OCI-LY3 (cell line): ENCODE measurements around the gene B3GLCT.

Experiments used
- H2AFZ ChIP-seq: fragments of 200-600, 300-600 bp; shearing (Covaris generic); 2 replicates; pipeline ENCODE4 v1.6.0; 2014; ENCODE audit warnings: antibody characterized with exemption, low read depth, low read length
- H3K27ac ChIP-seq: fragments of 200-600, 300-600 bp; sonication (generic); 2 replicates; pipeline ENCODE4 v1.5.1; 2014; ENCODE audit warnings: mild to moderate bottlenecking, low read length, moderate library complexity, mixed read lengths
- H3K27me3 ChIP-seq: fragments of 200-600, 300-600 bp; sonication (generic); 2 replicates; pipeline ENCODE4 v1.6.1; 2014; ENCODE audit warnings: low read depth, low read length, mixed read lengths
- H3K36me3 ChIP-seq: fragments of 200-600, 300-600 bp; sonication (generic); replicated peaks from 2 replicates; pipeline ENCODE3; 2014; ENCODE audit warnings: low read depth, low read length, mixed read lengths
- H3K4me1 ChIP-seq: fragments of 300-600, 200-600 bp; sonication (generic); 2 replicates; pipeline ENCODE4 v1.6.1; 2014; ENCODE audit warnings: low read length, mixed read lengths
- H3K4me2 ChIP-seq: fragments of 200-600, 300-600 bp; sonication (generic); 2 replicates; pipeline ENCODE4 v1.6.1; 2014; ENCODE audit warnings: low read length, mixed read lengths
- H3K4me3 ChIP-seq: fragments of 300-600, 200-600 bp; sonication (generic); 2 replicates; pipeline ENCODE4 v1.5.1; 2014; ENCODE audit warnings: antibody characterized with exemption, mild to moderate bottlenecking, low read length, moderate library complexity
- H3K79me2 ChIP-seq: fragments of 300-600, 200-600 bp; shearing (Covaris generic); 2 replicates; pipeline ENCODE4 v1.6.1; 2014; ENCODE audit warnings: mild to moderate bottlenecking, low read length, mixed read lengths
- H3K9ac ChIP-seq: fragments of 300-600, 200-600 bp; shearing (Covaris generic); 2 replicates; pipeline ENCODE4 v1.6.0; 2014; ENCODE audit warnings: mild to moderate bottlenecking, low read length, moderate library complexity
- H3K9me3 ChIP-seq: fragments of 200-600, 300-600 bp; shearing (Covaris generic); 2 replicates; pipeline ENCODE4 v1.6.1; 2014; ENCODE audit warnings: low read length, mixed read lengths; ENCODE audit not compliant: insufficient read depth
- H4K20me1 ChIP-seq: fragments of 200-600, 300-600 bp; sonication (generic); 2 replicates; pipeline ENCODE4 v1.6.1; 2016; ENCODE audit warnings: low read length, mixed read lengths; ENCODE audit not compliant: insufficient read depth
- CTCF ChIP-seq: fragments of 200-600, 300-600 bp; sonication (generic); IDR thresholded peaks from 2 replicates; pipeline ENCODE4 v1.5.1; 2014; ENCODE audit warnings: antibody characterized with exemption, low read length, low read depth
- EZH2phosphoT487 ChIP-seq: fragments of 200-600 bp; shearing (Covaris generic); IDR thresholded peaks from 2 replicates; pipeline ENCODE4 v1.6.1; 2018; ENCODE audit warnings: antibody characterized with exemption, mixed run types, low read depth

The B3GLCT gene

GRCh38 chr13:31192306-31192705 is 7.5 kb upstream of the B3GLCT start:
- TF ChIP-seq CTCF (no peak), EZH2phosphoT487 (no peak)
- H3K27ac ChIP-seq, result no peak overlapping the region
- H3K4me2 ChIP-seq, result no peak overlapping the region
- H3K4me3 ChIP-seq, result no peak overlapping the region
- no peaks in the 10 kb centered on the region for H3K4me1 ChIP-seq
- H4K20me1 ChIP-seq, result no peaks in the 10 kb centered on the region
- H2AFZ ChIP-seq, result no peak overlapping the region
- H3K27me3 ChIP-seq, result peaks cover 52% of the 10 kb centered on the region
- H3K36me3 ChIP-seq, result no peaks in the 10 kb centered on the region
- no peaks in the 10 kb centered on the region for H3K9me3 ChIP-seq
- H3K79me2 ChIP-seq, result no peaks in the 10 kb centered on the region
- H3K9ac ChIP-seq, result no peak overlapping the region

GRCh38 chr13:31195616-31196015 is 4.2 kb upstream of the B3GLCT start:
- Histone ChIP-seq H3K36me3 (no peaks in the 10 kb centered on the region), H3K27me3 (peaks cover 43% of the 10 kb centered on the region), H3K4me3 (no peak overlapping the region), H3K4me1 (peaks cover 3% of the 10 kb centered on the region), H2AFZ (no peak overlapping the region), H3K9me3 (no peaks in the 10 kb centered on the region), H3K4me2 (no peak overlapping the region), H4K20me1 (no peaks in the 10 kb centered on the region), H3K27ac (no peak overlapping the region), H3K9ac (no peak overlapping the region), H3K79me2 (no peaks in the 10 kb centered on the region)
- TF ChIP-seq CTCF, result no peak
- no peak for TF ChIP-seq EZH2phosphoT487

- H3K4me1 ChIP-seq, result peaks cover 13% of the 10 kb centered on the region
- H3K27me3 ChIP-seq, result peaks cover 29% of the 10 kb centered on the region
- H3K4me3 ChIP-seq, result no peak overlapping the region
- no peak overlapping the region for H2AFZ ChIP-seq
- no peaks in the 10 kb centered on the region for H3K9me3 ChIP-seq
- no peaks in the 10 kb centered on the region for H3K79me2 ChIP-seq
- TF ChIP-seq EZH2phosphoT487 (no peak), CTCF (no peak)
- no peaks in the 10 kb centered on the region for H4K20me1 ChIP-seq
- no peaks in the 10 kb centered on the region for H3K36me3 ChIP-seq
- no peak overlapping the region for H3K9ac ChIP-seq
- H3K27ac ChIP-seq, result no peak overlapping the region
- no peak overlapping the region for H3K4me2 ChIP-seq
Observed at GRCh38 chr13:31196992-31197391, 2.8 kb upstream of the B3GLCT start.

- Histone ChIP-seq H3K4me1 (peaks cover 20% of the 10 kb centered on the region), H3K36me3 (no peaks in the 10 kb centered on the region), H3K9me3 (no peaks in the 10 kb centered on the region), H3K9ac (no peak overlapping the region), H3K4me2 (no peak overlapping the region), H3K4me3 (no peak overlapping the region), H3K27me3 (peaks cover 17% of the 10 kb centered on the region), H3K79me2 (no peaks in the 10 kb centered on the region), H4K20me1 (no peaks in the 10 kb centered on the region), H2AFZ (no peak overlapping the region), H3K27ac (no peak overlapping the region)
- TF ChIP-seq CTCF, result no peak
- no peak for TF ChIP-seq EZH2phosphoT487
Observed at GRCh38 chr13:31198519-31198918, 1.3 kb upstream of the B3GLCT start.
